Measurements from ENCODE around the gene PVALEF. TPM values are rescaled to one million over a fixed set of nuclear protein-coding genes. Genes with fewer than 3 reads are reported as not detected.

The PVALEF gene
- total RNA-seq, 1 donor from 2014 or later: 0.20 TPM

DNA sequence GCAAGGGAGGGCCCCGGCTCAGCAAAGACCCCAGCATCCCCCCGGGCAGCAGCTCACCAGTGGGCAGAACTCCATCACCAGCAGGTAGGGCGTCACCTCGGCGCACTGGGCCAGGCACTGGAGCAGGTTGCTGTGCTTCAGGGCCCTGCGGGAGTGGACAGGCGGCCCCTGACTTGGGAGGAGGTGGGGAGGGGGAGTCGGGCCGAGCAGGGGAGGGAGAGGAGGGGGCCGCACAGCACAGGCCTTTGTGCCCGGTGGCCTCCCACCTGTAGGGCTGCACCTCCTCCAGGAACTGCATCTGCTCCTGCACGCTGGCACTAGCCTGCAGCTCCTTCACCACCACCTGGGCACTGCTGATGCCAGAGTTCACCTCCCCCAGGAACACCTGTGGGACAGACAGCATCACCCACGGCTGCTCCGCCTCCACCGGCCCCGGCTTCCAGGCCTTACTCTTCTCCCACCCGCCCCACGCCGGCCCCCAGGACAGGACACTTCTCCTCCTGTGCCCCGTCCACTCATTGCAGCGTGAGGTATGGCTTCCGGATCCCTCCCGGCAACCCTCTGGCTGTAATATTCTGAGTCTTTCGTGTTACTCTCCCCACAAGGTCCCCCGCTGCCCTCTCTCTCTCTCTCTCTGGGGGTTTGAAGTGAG lies 37.7 kb upstream of the PVALEF start:
- DNase-seq (no peak), ATAC-seq (no peak)
- intact Hi-C loops (cut with micrococcal nuclease): no loop called here

DNA sequence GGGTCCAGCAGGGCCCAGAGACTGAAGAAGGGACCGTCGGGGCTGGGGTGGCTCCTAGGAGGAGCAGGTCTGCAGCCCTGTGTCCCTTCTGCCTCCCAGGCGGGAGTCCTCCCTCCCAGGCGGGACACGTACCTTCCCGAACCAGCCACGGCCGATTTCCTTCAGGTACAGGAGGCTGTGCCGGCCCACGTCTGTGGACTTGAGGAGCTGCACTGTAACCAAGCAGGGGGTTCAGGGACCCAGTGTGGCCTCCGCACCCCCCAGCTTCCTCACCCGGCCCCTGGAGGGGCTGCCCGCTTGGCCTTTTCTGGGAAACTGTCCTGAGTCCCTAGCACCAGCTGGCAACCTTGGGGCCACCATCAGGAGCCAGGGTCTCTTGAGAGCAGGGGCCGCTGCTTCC lies 37.0 kb upstream of the PVALEF start:
- no peak for ATAC-seq
- intact Hi-C loops (cut with micrococcal nuclease): no loop called here
- DNase-seq: no peak

DNA sequence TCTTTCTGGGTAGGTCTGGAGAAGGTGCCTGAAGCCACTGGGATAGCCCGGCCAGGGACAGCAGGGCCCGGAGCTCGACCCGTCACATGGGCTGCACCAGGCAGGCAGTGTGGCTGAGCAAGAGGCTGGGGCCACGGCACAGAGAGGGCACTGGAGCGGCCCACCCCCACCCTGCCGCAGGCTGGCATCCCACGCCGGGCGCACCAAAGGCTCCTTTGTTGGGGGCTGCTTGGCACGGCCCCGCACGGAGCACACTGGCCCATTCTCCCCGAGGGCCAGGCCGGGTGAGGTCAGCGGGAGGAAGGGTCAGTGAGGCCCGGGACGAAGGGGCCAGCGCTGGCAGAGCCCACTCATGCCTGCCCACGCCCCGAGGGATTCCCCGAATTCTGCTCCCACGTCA lies 36.5 kb upstream of the PVALEF start:
- peak; percentile 12 for ATAC-seq

DNA sequence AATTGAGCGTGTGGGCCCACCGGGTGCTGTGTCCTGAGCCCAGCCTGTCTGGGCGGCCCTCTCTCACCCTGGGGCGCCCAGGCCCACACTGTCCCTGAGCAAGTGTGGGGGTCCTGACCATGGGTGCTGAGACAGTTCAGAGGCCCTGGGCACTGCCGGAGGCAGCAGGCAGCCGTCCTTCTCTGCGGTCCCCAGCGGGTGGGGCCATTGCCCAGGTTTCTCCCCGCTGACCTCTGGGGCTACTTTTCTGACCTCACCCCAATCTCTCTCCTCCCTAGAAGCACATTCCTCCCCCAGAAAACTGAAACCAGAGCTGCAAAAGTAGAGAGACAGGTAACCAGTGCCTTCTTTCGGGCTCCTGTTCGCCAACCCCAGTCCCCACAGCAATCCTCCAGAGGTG lies 36.0 kb upstream of the PVALEF start:
- no peak for DNase-seq
- ATAC-seq: no peak
- intact Hi-C loops (cut with micrococcal nuclease): no loop called here

More for the DNA sequence above, 36.5 kb upstream of the PVALEF start:
- DNase-seq: no peak
- intact Hi-C loops (cut with micrococcal nuclease): no loop called here

DNA sequence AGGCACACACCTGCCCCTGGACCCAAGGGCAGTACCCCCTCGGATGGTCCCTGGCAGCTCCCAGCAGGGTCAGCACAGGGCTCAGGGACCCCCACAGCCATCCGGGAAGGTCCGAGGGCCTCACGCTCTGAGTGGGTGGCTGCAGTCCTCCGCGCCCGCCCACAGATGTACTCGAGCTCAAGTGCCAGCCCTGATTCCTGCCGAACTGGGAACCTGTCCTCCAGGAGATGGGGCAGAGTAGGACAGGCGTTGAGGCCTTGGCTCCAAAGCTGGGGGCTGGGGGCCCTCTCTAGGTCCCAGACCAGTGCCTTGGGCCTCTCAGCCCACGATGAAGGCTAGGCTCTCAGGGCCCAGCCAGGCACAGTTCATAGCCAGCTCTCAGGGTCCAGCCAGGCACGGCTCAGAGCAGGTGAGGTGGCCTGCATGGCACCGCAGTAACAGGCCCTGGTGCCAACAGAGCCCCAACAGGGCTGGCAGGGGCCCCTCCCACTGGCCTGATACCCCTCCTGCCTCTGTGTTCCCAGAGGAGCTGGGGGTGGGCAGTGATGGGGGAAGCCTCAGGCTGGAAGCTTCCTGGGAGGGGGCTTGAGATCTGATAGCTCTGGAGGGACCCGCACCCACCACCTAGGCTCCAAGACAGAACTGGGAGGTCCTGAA lies 35.5 kb upstream of the PVALEF start:
- intact Hi-C loops (cut with micrococcal nuclease): no loop called here
- DNase-seq (no peak), ATAC-seq (no peak)

DNA sequence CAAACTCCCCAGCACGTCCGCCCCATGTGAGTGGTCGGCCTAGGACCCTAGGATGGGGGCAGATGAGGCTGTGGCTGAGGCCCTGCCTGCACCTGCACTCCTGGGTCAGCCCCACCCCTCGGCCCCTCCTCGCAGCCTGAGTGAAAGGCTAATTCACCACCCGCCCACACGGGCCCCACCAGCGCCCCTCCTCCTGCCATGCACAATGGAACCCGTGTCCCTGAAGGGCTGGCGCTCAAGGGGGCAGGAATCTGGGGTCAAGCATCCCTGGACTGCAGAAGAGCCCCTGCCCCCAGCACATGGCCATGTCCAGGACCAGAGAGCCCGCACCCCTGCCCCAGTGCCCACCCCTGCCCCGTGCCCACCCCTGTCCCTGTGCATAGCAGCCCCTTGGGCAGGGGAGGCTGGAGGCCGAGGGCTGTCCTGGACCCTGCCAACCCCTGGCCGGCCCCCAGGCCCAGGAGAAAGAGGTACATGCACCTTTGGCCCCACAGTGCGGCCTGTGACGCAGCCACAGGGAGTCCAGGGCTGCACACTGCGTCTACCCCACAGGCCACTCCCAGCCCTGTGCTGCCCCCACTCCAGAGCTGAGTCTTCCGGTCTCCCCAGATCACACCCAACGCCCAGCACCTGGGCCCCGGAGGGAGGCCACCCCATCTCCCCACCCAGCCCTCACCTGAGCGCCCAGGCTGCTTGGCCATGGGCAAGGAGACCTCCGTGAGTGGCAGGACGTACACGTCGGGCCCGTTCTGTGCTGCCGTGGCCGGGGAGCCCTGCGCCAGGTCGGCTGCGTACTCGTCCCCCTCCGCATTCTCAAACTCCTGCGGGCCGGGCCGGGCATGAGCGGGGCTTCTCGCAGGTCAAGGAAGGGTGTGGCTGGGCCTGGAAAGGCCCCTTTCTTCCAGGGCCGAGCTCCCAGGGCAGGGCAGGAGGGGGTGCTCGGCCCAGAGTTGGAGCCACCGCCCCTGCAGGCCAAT lies 34.6 kb upstream of the PVALEF start:
- ATAC-seq (no peak), DNase-seq (no peak)
- intact Hi-C loops (cut with micrococcal nuclease): no loop called here

DNA sequence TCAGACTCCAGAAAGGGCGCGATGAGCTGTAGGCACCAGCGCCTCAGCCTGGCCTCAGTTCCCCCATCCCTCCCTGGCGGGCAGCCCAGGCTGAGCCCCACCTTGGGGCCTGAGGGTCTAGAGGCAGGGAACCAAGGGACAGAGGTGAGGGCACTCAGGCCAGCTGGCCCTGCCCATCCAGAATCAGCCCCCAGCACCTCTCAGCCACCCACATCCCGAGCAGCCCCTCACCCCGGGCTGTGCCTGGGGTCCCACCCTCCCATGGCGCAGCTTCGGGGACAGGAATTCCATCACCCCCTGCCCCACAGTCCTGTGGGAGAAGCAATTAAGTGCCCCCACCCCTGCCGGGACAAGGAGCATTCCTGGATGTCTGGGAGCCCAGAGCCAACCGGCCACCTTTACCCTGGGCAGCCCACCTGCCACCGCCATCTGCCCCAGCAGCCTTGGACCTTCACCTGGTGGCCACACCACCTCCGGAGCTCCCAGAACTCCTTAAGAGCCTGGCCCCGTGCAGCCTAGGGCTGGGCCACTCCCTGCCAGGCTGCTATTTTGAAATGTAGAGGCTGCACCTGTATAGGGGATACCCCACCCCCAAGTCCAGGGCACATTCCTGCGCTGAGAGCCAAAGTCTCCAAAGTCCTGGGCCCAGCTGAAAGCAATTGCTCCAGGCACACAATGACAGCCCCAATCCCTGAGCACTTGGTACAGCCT lies 33.7 kb upstream of the PVALEF start:
- no peak for ATAC-seq
- intact Hi-C loops (cut with micrococcal nuclease): no loop called here

DNA sequence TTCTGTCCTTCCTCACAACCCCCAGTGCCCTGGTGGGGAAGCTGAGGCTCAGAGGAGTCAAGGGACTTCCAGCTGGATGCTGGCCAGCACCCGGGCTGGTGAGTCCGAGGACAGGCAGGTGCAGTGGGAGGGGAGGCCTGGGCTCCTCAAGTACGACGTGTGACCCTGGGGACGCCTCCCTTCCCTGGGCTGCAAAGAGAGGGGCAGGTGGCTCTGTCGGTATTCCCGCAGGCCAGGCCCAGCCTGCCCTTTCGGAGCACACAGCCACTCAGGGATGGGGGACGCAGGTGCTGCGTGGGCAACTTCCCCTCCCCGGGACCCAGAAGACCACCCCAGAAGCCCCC lies 33.1 kb upstream of the PVALEF start:
- intact Hi-C loops (cut with micrococcal nuclease): no loop called here
- no peak for ATAC-seq
- no peak for DNase-seq

More for the DNA sequence above, 33.7 kb upstream of the PVALEF start:
- DNase-seq: no peak

DNA sequence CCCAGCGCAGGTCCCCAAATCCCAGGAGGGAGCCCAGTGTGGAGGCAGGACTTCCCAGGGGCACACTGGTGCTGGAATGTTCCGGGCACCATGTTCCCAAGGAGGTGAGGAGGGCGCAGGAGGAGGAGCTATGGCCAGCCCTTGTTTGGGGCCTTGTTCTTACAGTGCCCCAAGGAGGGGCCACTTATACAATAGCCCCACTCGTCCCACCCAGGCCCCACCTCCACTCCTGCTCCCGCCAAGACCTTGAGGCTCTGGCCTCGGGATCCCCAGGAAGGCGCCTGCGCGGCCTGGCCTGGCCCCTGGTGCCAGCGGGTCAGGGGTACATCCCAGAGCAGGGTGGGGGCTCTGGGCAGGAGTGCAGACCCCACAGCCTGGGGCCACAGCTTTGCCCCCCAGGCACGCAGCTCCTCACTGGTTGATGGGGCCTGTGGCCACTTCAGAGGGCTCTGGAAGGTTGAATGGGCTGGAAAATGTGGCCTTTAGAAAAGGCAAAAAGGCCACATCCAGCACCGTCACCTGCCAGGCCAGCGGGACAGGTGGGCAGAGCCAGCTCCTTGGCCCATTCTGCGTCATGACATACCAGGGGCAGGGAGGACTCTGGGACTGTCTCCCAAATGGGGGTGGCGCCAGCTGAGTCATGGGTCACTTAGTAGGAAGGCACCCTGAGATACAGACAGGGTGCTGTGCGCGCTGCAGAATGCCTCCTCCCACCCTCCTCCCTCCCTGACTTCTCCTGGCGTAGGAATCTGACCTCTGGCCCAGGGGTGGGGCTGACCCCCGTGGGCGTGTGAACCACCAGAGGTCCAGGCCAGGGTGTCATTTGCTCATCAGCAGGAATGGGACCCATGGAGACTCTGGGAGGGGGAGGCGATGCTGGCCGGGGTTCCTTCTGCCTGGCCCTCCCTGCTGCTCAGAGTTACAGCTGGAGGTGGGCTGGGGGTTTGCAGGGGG lies 32.3 kb upstream of the PVALEF start:
- DNase-seq: no peak
- ATAC-seq: no peak
- intact Hi-C loops (cut with micrococcal nuclease): no loop called here

DNA sequence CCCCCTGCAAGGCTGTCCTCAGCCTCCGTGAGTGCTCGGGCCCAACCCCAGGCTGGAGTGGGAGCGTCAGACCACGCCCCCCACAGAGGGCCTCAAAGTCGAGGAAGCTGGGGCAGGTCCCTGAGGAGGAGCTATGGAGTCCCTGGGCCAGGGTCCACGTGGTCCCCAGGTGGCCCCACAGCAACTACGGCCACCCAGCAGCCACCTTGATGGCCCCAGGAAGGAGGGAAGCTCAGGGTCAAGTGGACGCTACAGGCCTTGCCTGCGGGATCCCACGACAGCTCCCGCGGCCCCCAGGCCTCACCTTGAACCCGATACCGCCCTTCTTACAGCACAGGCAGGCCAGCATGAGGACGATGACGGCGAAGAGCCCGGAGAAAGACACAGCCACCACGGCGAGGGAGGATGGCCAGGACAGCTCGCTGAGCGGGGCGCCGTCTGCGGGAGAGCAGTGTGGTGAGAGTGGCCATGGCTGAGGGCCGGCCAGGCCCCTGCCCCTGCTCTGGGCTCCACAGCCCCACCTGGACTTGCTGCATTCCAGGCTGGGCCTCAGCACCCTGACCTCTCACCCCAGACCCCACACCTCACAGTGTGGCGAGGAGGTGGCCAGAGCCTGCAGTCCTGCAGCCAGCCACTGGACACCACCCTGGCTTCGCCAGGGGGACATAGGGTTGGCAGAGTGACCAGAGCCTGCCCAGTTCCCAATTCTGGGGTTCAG lies 31.1 kb upstream of the PVALEF start:
- DNase-seq (no peak), ATAC-seq (no peak)
- intact Hi-C loops (cut with micrococcal nuclease): no loop called here

DNA sequence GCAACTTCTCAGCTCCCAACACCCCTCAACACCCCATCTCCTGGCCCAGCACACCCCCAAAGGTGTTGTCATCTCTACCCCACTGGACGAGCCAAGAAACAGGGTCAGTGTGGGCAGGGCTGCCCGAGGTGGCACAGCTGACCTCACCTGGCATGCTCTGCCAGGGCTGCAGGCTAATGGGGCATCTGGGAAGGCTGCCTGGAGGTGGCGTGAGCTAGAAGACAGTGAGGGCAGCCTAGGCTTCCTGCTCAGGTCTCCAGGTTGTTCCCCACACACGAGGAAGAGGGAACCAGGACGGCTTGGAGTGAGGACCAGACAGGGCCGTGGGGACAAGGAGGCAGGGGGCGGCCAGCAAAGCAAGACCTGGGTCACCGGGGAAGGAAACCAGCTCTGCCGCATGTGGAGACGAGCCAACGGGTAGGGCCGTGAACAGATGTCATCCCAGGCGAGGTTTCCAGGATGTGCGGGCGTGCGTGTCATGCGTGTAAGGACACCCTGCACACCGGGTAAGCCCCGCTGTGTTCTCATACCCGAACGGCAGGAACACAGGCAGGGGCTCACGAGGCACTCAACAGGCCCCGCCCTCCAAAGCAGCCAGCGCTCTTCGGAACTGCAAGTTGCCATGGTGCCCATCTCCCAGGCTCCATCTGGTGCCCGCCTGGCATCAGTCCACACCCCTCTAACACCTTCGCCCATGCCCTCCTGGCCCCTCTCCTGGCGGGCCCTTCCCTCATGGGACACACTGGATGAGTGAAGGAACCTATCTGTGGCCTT lies 29.6 kb upstream of the PVALEF start:
- ATAC-seq: no peak
- intact Hi-C loops (cut with micrococcal nuclease): no loop called here
- no peak for DNase-seq

DNA sequence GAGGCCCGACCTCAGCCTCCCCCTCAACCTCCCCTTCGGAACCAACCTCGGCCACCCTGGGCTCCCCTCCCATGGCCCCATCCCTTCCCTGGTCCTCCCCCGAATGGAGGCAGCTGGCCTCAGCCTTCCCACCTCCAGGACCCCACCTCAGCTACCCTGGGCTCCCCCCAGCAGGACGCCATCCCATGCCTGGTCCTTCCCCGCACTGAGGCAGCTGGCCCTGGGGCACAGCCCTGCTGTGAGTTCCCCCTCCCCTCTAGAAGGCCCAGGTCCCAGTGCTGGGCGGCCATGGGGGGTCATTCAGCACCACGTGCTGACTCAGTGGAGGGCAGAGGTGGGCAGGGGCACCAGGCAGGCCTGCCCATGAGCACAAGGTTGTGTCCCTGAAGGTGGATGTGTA lies 28.9 kb upstream of the PVALEF start:
- intact Hi-C loops (cut with micrococcal nuclease): no loop called here
- no peak for DNase-seq
- no peak for ATAC-seq

DNA sequence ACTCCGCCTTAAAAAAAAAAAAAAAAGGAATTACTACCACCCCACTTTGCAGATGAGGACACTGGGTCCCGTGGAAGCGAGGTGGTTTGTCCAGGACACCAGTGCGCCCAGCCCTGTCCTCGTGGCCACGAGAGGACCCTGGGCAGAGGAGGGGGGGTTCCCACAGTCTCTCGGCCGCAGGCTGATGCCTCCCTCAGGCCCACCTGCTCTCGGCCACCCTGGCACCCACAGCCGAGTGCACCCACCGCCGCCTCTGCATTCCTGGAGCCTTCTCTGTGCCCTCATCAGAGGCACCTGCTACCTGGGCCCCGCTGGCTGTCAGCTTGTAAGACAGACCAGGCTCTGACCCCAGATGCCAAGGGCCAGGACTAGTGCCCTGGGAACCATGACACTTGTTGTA lies 28.1 kb upstream of the PVALEF start:
- ATAC-seq (no peak), DNase-seq (no peak)
- intact Hi-C loops (cut with micrococcal nuclease): no loop called here

DNA sequence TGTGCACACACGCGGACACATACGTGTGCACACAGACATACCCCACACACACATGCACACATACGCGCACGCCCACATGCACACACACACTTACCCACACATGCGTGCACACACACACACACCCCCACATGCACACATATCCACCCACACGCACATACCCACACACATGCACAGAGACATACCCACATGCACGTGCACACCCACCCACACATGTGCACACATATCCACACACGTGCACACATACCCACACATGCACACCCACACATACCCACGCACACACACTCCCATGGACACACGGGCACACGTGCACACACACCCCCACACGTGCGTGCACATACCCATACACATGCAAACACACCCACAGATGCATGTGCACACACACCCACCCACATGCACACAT lies 27.2 kb upstream of the PVALEF start:
- DNase-seq (no peak), ATAC-seq (no peak)
- intact Hi-C loops (cut with micrococcal nuclease): no loop called here

DNA sequence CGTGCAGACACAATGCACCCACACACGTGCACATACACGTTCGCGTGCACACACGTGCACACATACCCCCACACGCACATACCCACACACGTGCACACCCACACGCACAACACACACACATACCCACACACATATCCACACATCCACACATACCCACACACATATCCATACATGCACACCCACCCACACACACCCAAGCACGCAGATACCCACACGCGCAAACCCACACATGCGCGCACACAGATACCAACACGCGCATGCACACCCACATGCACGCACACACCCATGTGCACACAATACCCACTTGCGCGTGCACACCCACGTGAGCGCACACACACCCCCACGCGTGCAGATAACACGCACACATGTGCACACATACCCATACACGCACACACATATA lies 26.8 kb upstream of the PVALEF start:
- ATAC-seq: no peak
- DNase-seq: no peak
- intact Hi-C loops (cut with micrococcal nuclease): no loop called here

DNA sequence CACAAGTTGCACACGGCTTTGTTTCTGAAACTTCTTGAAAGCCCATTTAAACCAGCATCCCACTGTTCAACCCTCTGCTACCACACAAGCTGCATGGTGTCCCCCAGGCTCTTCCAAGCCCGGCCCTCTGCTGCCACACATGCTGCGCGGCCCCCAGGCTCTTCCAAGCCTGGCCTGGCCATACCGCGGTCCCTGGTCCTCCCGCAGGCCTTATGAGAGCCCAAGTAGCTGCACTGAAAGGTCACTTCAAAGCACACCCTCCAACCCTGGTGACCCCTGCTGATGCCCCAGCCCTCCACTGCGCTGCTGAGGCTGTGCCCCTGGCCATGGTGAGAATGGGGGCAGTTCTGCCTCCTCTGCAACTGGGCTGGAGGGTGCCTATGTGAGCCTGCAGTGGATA lies 25.9 kb upstream of the PVALEF start:
- intact Hi-C loops (cut with micrococcal nuclease): no loop called here
- ATAC-seq (no peak), DNase-seq (no peak)

DNA sequence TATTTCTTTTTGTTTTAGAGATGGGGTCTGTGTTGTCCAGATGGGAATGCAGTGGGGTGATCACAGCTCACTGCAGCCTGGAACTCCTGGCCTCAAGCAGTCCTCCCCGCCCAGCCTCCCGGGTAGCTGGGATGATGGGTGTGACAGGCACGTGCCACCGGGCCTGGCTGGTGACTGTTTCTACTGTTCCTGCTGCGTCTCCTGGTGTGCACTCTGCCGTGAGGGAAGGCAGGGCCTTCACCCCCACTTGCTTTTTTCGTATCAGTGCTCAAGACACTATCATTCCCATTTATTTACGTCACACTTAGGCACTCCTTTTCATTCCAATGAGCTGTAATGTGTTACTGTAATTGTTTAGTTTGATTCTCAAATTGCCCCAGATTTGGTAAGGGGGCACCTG lies 25.3 kb upstream of the PVALEF start:
- intact Hi-C loops (cut with micrococcal nuclease): no loop called here
- no peak for DNase-seq
- ATAC-seq: no peak
